Stimulated activated CD4-positive, alpha-beta T cell treated with anti-CD3 and anti-CD28 coated beads, Interleukin-15, amount 100 ng/mL, for 48 hours (primary cell): Measurements from ENCODE around the gene FAM200B.

Source experiments
- DNase-seq, 2 donors: peaks; one replicate each; pipeline ENCODE4 v3.0.0-alpha.2; 2020; ENCODE audit warnings: low read depth in 2 of 2

FAM200B gene

GRCh38 chr4:15736514-15737050, 55.0 kb downstream of the FAM200B start:
- DNase-seq, result no peak

- DNase-seq, result no peak
Observed at GRCh38 chr4:15737255-15737654, 55.6 kb downstream of the FAM200B start.

GRCh38 chr4:15738877-15739276, 57.2 kb downstream of the FAM200B start:
- peak in 1 of 2 donors; percentile 17 for DNase-seq
